Fibroblast of skin of left biceps (primary cell): Measurements from ENCODE around the gene WDR55.
A peak's percentile ranks its signal among the peaks of the same experiment; 100 is the strongest.
"Not testable (repeated sequence)": the region's sequence is repeated elsewhere in the genome, so short reads cannot be mapped to it uniquely, and the experiment has no call there.

Experiments
- DNase-seq, 2 experiments: peaks; one replicate each; pipeline ENCODE4 v3.0.0-alpha.2; 2013; ENCODE audit warnings: low read depth in 2 of 2

Gene WDR55

GRCh38 chr5:140710899-140711552, 46.3 kb downstream of the WDR55 start:
- peak; percentile 95 for DNase-seq

- no peak for DNase-seq
These were observed 47.1 kb downstream of the WDR55 start for GRCh38 chr5:140711794-140712193.

DNA sequence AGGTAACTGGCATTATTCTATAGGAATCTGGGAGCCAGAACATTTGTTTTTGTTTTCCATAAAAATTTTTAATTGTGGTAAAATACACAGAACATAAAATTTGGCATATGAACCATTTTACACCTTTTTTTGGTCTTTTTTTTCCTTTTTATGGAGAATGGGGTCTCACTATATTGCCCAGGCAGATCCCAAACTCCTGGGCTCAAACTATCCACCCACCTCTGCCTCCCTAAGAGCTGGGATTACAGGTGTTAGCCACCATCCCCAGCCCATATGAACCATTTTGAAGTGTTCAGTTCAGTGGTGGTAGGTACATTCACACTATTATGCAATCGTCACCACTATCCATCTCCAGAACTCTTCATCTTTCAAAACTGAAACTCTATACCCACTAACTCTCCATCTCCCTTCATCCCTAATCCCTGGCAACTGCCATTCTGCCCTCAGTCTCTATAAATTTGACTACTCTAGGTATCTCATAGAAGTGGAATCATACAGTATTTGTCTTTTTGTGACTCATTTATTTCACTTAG, 48.9 kb downstream of the WDR55 start:
- no peak for DNase-seq

- DNase-seq, result not testable (repeated sequence)
These were observed 51.5 kb downstream of the WDR55 start for GRCh38 chr5:140716238-140716637.

GRCh38 chr5:140718266-140718592, 53.5 kb downstream of the WDR55 start:
- no peak for DNase-seq

DNA sequence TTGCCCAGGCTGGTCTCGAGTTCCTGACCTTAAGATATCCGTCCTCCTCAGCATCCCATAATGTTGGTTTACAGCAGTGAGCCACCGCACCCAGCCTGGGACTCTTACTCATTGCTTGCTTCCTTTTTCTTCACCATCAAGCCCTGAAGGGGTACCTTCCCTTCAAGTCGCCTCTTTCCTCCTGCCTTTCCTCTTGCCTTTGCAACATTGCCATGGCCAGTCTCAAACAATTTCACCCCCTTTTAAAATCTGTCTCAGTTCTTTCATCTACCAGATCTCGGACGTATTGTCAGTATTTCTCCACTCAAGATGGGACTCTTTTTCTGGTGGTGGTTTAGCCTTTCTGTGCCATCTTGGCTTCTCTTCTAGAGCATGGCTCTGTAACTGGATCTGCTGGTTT, 56.0 kb downstream of the WDR55 start:
- not testable (repeated sequence) for DNase-seq

DNA sequence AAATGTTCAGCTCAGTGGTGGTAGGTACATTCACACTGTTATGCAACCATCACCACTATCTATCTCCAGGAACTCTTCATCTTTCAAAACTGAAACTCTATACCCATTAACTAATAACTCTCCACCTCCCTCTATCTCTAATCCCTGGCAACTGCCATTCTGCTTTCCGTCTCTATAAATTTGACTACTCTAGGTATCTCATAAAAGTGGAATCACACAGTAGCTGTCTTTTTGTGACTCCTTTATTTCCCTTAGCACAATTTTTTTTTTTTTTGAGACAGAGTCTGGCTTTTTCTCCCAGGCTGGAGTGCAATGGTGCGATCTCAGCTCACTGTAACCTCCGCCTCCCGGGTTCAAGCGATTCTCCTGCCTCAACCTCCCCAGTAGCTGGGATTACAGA, 56.7 kb downstream of the WDR55 start:
- not testable (repeated sequence) for DNase-seq
